Thyroid gland (tissue), 4 donors: ENCODE results near the gene RAB4B. TPM values are rescaled to one million over a fixed set of nuclear protein-coding genes. Genes with fewer than 3 reads are reported as not detected.
"Not testable (repeated sequence)": the region's sequence is repeated elsewhere in the genome, so short reads cannot be mapped to it uniquely, and the experiment has no call there.

Experiments
- DNase-seq, 2 donors: peaks; one replicate each; pipeline ENCODE4 v3.0.0-alpha.2; 2019
- H3K27ac ChIP-seq, 3 donors: fragments of 200-600 bp; sonication (generic); 1 replicate in 2 of 3; 2 replicates in 1 of 3; pipeline ENCODE4 v1.5.1; 2016 to 2019; ENCODE audit warnings: mild to moderate bottlenecking in 1 of 3, moderate library complexity in 1 of 3
- H3K27me3 ChIP-seq: fragments of 200-600 bp; sonication (generic); one replicate; pipeline ENCODE4 v1.5.1; 2019
- H3K36me3 ChIP-seq, 2 donors: fragments of 200-600 bp; sonication (generic); one replicate each; pipeline ENCODE4 v1.5.1; 2016 to 2019
- H3K4me1 ChIP-seq, 2 donors: fragments of 200-600 bp; sonication (generic); one replicate each; pipeline ENCODE4 v1.5.1; 2017 to 2019
- H3K4me3 ChIP-seq, 3 donors: fragments of 200-600 bp; sonication (generic); replicated peaks in 1 of 3; 1 replicate in 2 of 3; 2 replicates in 1 of 3; pipeline ENCODE4 v1.5.1; 2016; ENCODE audit warnings: mild to moderate bottlenecking in 1 of 3
- H3K9me3 ChIP-seq: fragments of 200-600 bp; sonication (generic); one replicate; pipeline ENCODE4 v1.5.1; 2017
- CTCF ChIP-seq, 6 experiments: fragments of 200-600 bp in 3 of 6; fragments of 450-650 bp in 3 of 6; sonication (generic) in 3 of 6; IDR thresholded peaks; one replicate each; pipeline ENCODE4 v1.5.1; 2016 to 2019; ENCODE audit warnings: antibody characterized with exemption in 6 of 6, mild to moderate bottlenecking in 2 of 6, inconsistent platforms in 1 of 6, moderate library complexity in 1 of 6
- POLR2A ChIP-seq, 2 donors: fragments of 450-650 bp; IDR thresholded peaks; one replicate each; pipeline ENCODE4 v1.6.1; 2017; ENCODE audit warnings: antibody characterized with exemption in 2 of 2, mild to moderate bottlenecking in 2 of 2, moderate library complexity in 1 of 2
- WGBS, 2 donors: methylation state at CpG; one replicate each; pipeline ENCODE4 v1.1.5; 2017; 5-methylcytosine and 5-hydroxymethylcytosine counted together
- intact Hi-C: fragments of 100-400 bp; cut with DNase I; formaldehyde crosslinking; loops from one replicate; pipeline ENCODE4 v1.15.1; 2023
- total RNA-seq, 4 donors: library from RNA; depleted of rRNA; stranded (reverse); fragments of >200 nt; gene quantifications; one replicate each; pipeline ENCODE4 v1.2.3, GENCODE V29; 2016

The RAB4B gene
- total RNA-seq, 4 donors from 2014 or later: 21.5 to 56.6 (median 31.5) TPM

GRCh38 chr19:40811478-40812341 lies 33.7 kb downstream of the RAB4B start:
- peaks cover 13 to 22% of the 10 kb centered on the region in 2 donors for H3K36me3 ChIP-seq
- no peaks in the 10 kb centered on the region for H3K9me3 ChIP-seq
- H3K27me3 ChIP-seq: no peaks in the 10 kb centered on the region
- no peak for TF ChIP-seq CTCF (IDR thresholded peaks at IDR 0.05)
- no peak for TF ChIP-seq POLR2A (IDR thresholded peaks at IDR 0.05)
- DNase-seq: peak in 1 of 2 donors; percentile 43
- peaks cover 26 to 62% of the 10 kb centered on the region in 2 donors for H3K4me1 ChIP-seq
- WGBS, 2 donors: 36 to 41% methylated on average over 22 to 35 of the region's 35 CpGs
- H3K27ac ChIP-seq: peak overlapping the region; percentile 72 to 76 (median 74)
- intact Hi-C loops: no loop called here
- H3K4me3 ChIP-seq: peak overlapping the region in 1 of 3 donors; percentile 12

- Histone ChIP-seq H3K27ac (peak overlapping the region; percentile 72 to 76 (median 74)), H3K36me3 (peaks cover 6 to 22% of the 10 kb centered on the region in 2 donors), H3K4me1 (peaks cover 26 to 53% of the 10 kb centered on the region in 2 donors)
- H3K9me3 ChIP-seq, H3K4me3 ChIP-seq, H3K27me3 ChIP-seq, intact Hi-C loops: not testable (repeated sequence)
- peak; percentile 79 to 82 for DNase-seq
- WGBS, 2 donors: 53 to 58% methylated on average over 7 of the region's 7 CpGs
Measured at GRCh38 chr19:40812571-40812970, 34.5 kb downstream of the RAB4B start.

- DNase-seq: peak; percentile 94 to 95
- peaks cover 26 to 47% of the 10 kb centered on the region in 2 donors for H3K4me1 ChIP-seq
Measured at GRCh38 chr19:40813182-40813581, 35.1 kb downstream of the RAB4B start.

GRCh38 chr19:40815223-40815622 lies 37.2 kb downstream of the RAB4B start:
- no peak for DNase-seq

More at GRCh38 chr19:40813182-40813581, 35.1 kb downstream of the RAB4B start:
- H3K9me3 ChIP-seq: no peaks in the 10 kb centered on the region
- no peak for TF ChIP-seq POLR2A (IDR thresholded peaks at IDR 0.05)
- no peak for TF ChIP-seq CTCF (IDR thresholded peaks at IDR 0.05)
- peak overlapping the region; percentile 72 to 76 (median 74) for H3K27ac ChIP-seq
- no peaks in the 10 kb centered on the region for H3K27me3 ChIP-seq
- no peak overlapping the region for H3K4me3 ChIP-seq
- intact Hi-C loops: no loop called here
- WGBS, 2 donors: 12 to 14% methylated on average over 3 to 4 of the region's 4 CpGs
- H3K36me3 ChIP-seq: peaks cover under 1 to 15% of the 10 kb centered on the region in 2 donors

More at GRCh38 chr19:40815223-40815622, 37.2 kb downstream of the RAB4B start:
- no peak overlapping the region for H3K27ac ChIP-seq
- intact Hi-C loops: loop anchor here (5.0 kb wide), 1 partner anchor 153 kb away; no protein-coding TSS in a partner anchor
- H3K4me1 ChIP-seq: peaks cover 26 to 48% of the 10 kb centered on the region in 2 donors
- no peaks in the 10 kb centered on the region for H3K9me3 ChIP-seq
- H3K4me3 ChIP-seq: no peak overlapping the region
- TF ChIP-seq CTCF (IDR thresholded peaks at IDR 0.05) (no peak), POLR2A (IDR thresholded peaks at IDR 0.05) (no peak)
- no peaks in the 10 kb centered on the region for H3K27me3 ChIP-seq
- H3K36me3 ChIP-seq: no peaks in the 10 kb centered on the region
- WGBS, 2 donors: 68 to 79% methylated on average over 2 to 4 of the region's 4 CpGs
